HepG2 (cell line): ENCODE measurements around the gene XRCC5.

ENCODE experiments used
- GATA4 ChIP-seq: sonication (generic); IDR thresholded peaks from 2 replicates; pipeline ENCODE4 v1.6.1; 2016; ENCODE audit warnings: antibody characterized with exemption, low read depth, borderline replicate concordance
- TGIF2 ChIP-seq: IDR thresholded peaks from 2 replicates; pipeline ENCODE4 v1.6.1; 2016; ENCODE audit warnings: control low read depth, missing compliant biosample characterization
- YY1 ChIP-seq: IDR thresholded peaks from 2 replicates; pipeline ENCODE4 v1.6.1; 2011; ENCODE audit warnings: low read length, low read depth, moderate library complexity, mild to moderate bottlenecking; ENCODE audit not compliant: insufficient read depth, insufficient replicate concordance
- ZNF121 ChIP-seq: sonication (generic); formaldehyde crosslinking; IDR thresholded peaks from 2 replicates; pipeline ENCODE4 v1.5.0; 2020; ENCODE audit warnings: mild to moderate bottlenecking, missing genetic modification reagents
- TF ChIP-seq, protein P1 (sequence below): sonication (generic); formaldehyde crosslinking; IDR thresholded peaks from 2 replicates; pipeline ENCODE4 v1.5.1; 2020; ENCODE audit warnings: mild to moderate bottlenecking, missing genetic modification reagents, borderline replicate concordance
- TF ChIP-seq, protein P2 (sequence below): IDR thresholded peaks from 2 replicates; pipeline ENCODE4 v1.6.1; 2016; ENCODE audit warnings: low read depth, missing genetic modification reagents, missing compliant biosample characterization
- TF ChIP-seq, protein P3 (sequence below): sonication (generic); formaldehyde crosslinking; IDR thresholded peaks from 2 replicates; pipeline ENCODE4 v1.5.0; 2020; ENCODE audit warnings: mild to moderate bottlenecking, missing genetic modification reagents, moderate library complexity
- TF ChIP-seq, protein P4 (sequence below): sonication (generic); formaldehyde crosslinking; IDR thresholded peaks from 2 replicates; pipeline ENCODE4 v1.4.0; 2020; ENCODE audit warnings: missing genetic modification reagents, borderline replicate concordance

DNA sequence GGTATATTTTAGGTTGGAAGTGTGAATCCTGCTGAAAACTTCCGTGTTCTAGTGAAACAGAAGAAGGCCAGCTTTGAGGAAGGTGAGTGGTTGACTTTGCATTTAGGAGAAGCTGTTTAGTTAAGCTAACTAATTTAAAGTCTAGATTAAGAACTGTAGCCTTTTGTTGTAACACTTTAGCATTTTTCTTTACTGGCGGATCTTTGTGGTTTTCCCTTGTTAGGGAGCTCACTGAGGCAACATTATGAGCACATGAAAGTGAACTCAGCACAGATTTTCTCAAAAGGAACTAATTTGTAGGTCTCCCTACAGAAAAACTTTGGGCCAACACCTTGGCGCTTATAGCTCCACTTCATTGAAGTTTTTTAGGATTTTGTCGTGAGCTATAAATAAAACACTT lies 52.8 kb downstream of the XRCC5 start:
- TF ChIP-seq, protein P1, sequence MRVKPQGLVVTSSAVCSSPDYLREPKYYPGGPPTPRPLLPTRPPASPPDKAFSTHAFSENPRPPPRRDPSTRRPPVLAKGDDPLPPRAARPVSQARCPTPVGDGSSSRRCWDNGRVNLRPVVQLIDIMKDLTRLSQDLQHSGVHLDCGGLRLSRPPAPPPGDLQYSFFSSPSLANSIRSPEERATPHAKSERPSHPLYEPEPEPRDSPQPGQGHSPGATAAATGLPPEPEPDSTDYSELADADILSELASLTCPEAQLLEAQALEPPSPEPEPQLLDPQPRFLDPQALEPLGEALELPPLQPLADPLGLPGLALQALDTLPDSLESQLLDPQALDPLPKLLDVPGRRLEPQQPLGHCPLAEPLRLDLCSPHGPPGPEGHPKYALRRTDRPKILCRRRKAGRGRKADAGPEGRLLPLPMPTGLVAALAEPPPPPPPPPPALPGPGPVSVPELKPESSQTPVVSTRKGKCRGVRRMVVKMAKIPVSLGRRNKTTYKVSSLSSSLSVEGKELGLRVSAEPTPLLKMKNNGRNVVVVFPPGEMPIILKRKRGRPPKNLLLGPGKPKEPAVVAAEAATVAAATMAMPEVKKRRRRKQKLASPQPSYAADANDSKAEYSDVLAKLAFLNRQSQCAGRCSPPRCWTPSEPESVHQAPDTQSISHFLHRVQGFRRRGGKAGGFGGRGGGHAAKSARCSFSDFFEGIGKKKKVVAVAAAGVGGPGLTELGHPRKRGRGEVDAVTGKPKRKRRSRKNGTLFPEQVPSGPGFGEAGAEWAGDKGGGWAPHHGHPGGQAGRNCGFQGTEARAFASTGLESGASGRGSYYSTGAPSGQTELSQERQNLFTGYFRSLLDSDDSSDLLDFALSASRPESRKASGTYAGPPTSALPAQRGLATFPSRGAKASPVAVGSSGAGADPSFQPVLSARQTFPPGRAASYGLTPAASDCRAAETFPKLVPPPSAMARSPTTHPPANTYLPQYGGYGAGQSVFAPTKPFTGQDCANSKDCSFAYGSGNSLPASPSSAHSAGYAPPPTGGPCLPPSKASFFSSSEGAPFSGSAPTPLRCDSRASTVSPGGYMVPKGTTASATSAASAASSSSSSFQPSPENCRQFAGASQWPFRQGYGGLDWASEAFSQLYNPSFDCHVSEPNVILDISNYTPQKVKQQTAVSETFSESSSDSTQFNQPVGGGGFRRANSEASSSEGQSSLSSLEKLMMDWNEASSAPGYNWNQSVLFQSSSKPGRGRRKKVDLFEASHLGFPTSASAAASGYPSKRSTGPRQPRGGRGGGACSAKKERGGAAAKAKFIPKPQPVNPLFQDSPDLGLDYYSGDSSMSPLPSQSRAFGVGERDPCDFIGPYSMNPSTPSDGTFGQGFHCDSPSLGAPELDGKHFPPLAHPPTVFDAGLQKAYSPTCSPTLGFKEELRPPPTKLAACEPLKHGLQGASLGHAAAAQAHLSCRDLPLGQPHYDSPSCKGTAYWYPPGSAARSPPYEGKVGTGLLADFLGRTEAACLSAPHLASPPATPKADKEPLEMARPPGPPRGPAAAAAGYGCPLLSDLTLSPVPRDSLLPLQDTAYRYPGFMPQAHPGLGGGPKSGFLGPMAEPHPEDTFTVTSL, result no peak
- TF ChIP-seq, protein P2, sequence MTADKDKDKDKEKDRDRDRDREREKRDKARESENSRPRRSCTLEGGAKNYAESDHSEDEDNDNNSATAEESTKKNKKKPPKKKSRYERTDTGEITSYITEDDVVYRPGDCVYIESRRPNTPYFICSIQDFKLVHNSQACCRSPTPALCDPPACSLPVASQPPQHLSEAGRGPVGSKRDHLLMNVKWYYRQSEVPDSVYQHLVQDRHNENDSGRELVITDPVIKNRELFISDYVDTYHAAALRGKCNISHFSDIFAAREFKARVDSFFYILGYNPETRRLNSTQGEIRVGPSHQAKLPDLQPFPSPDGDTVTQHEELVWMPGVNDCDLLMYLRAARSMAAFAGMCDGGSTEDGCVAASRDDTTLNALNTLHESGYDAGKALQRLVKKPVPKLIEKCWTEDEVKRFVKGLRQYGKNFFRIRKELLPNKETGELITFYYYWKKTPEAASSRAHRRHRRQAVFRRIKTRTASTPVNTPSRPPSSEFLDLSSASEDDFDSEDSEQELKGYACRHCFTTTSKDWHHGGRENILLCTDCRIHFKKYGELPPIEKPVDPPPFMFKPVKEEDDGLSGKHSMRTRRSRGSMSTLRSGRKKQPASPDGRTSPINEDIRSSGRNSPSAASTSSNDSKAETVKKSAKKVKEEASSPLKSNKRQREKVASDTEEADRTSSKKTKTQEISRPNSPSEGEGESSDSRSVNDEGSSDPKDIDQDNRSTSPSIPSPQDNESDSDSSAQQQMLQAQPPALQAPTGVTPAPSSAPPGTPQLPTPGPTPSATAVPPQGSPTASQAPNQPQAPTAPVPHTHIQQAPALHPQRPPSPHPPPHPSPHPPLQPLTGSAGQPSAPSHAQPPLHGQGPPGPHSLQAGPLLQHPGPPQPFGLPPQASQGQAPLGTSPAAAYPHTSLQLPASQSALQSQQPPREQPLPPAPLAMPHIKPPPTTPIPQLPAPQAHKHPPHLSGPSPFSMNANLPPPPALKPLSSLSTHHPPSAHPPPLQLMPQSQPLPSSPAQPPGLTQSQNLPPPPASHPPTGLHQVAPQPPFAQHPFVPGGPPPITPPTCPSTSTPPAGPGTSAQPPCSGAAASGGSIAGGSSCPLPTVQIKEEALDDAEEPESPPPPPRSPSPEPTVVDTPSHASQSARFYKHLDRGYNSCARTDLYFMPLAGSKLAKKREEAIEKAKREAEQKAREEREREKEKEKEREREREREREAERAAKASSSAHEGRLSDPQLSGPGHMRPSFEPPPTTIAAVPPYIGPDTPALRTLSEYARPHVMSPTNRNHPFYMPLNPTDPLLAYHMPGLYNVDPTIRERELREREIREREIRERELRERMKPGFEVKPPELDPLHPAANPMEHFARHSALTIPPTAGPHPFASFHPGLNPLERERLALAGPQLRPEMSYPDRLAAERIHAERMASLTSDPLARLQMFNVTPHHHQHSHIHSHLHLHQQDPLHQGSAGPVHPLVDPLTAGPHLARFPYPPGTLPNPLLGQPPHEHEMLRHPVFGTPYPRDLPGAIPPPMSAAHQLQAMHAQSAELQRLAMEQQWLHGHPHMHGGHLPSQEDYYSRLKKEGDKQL, result no peak
- TF ChIP-seq, protein P3, sequence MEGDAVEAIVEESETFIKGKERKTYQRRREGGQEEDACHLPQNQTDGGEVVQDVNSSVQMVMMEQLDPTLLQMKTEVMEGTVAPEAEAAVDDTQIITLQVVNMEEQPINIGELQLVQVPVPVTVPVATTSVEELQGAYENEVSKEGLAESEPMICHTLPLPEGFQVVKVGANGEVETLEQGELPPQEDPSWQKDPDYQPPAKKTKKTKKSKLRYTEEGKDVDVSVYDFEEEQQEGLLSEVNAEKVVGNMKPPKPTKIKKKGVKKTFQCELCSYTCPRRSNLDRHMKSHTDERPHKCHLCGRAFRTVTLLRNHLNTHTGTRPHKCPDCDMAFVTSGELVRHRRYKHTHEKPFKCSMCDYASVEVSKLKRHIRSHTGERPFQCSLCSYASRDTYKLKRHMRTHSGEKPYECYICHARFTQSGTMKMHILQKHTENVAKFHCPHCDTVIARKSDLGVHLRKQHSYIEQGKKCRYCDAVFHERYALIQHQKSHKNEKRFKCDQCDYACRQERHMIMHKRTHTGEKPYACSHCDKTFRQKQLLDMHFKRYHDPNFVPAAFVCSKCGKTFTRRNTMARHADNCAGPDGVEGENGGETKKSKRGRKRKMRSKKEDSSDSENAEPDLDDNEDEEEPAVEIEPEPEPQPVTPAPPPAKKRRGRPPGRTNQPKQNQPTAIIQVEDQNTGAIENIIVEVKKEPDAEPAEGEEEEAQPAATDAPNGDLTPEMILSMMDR (CRISPR knock-in tag), result no peak
- TF ChIP-seq YY1 (no peak), TGIF2 (CRISPR knock-in tag) (no peak), GATA4 (no peak), ZNF121 (CRISPR knock-in tag) (no peak)
- TF ChIP-seq, protein P4, sequence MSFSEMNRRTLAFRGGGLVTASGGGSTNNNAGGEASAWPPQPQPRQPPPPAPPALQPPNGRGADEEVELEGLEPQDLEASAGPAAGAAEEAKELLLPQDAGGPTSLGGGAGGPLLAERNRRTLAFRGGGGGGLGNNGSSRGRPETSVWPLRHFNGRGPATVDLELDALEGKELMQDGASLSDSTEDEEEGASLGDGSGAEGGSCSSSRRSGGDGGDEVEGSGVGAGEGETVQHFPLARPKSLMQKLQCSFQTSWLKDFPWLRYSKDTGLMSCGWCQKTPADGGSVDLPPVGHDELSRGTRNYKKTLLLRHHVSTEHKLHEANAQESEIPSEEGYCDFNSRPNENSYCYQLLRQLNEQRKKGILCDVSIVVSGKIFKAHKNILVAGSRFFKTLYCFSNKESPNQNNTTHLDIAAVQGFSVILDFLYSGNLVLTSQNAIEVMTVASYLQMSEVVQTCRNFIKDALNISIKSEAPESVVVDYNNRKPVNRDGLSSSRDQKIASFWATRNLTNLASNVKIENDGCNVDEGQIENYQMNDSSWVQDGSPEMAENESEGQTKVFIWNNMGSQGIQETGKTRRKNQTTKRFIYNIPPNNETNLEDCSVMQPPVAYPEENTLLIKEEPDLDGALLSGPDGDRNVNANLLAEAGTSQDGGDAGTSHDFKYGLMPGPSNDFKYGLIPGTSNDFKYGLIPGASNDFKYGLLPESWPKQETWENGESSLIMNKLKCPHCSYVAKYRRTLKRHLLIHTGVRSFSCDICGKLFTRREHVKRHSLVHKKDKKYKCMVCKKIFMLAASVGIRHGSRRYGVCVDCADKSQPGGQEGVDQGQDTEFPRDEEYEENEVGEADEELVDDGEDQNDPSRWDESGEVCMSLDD, result no peak
